Endothelial cell of umbilical vein (primary cell): ENCODE data around the gene ZC2HC1C.

ENCODE experiments used
- CTCF ChIP-seq, 2 donors: IDR thresholded peaks; 1 replicate in 1 of 2; 2 replicates in 1 of 2; pipeline ENCODE4 v1.5.1; 2011; ENCODE audit warnings: low read length in 2 of 2, mild to moderate bottlenecking in 2 of 2, moderate library complexity in 2 of 2, control low read depth in 1 of 2, inconsistent platforms in 1 of 2, low read depth in 1 of 2; ENCODE audit not compliant: insufficient read depth in 1 of 2; ENCODE audit errors: extremely low read depth in 1 of 2
- EZH2 ChIP-seq: IDR thresholded peaks from 2 replicates; pipeline ENCODE4 v1.6.1; 2012; ENCODE audit warnings: borderline replicate concordance, low read depth, mild to moderate bottlenecking, moderate library complexity, low read length, inconsistent platforms; ENCODE audit not compliant: severe bottlenecking
- POLR2A ChIP-seq: IDR thresholded peaks from 2 replicates; pipeline ENCODE4 v1.6.1; 2012; ENCODE audit warnings: low read depth, mild to moderate bottlenecking, control low read depth, low read length
- POLR2AphosphoS5 ChIP-seq: IDR thresholded peaks from 2 replicates; pipeline ENCODE4 v1.6.1; 2012; ENCODE audit warnings: low read depth, mild to moderate bottlenecking, control low read depth, low read length, moderate library complexity; ENCODE audit not compliant: insufficient read depth

- TF ChIP-seq EZH2, result no peak
- TF ChIP-seq POLR2A, result peak; percentile 55
- peak; percentile 87 for TF ChIP-seq POLR2AphosphoS5
- no peak for TF ChIP-seq CTCF (IDR thresholded peaks at IDR 0.05; ENCODE audit: extremely low read depth in 1 of 2, insufficient read depth in 1 of 2, low read depth in 1 of 2, low read length in 2 of 2)
Observed at GRCh38 chr14:75123991-75124390, 54.5 kb downstream of the ZC2HC1C start.
